Thoracic aorta (tissue), 2 donors: Measurements from ENCODE around the gene LST1. TPM values are rescaled to one million over a fixed set of nuclear protein-coding genes. Genes with fewer than 3 reads are reported as not detected.

ENCODE experiments used
- ATAC-seq: fragments of 150-250 bp; one replicate; pipeline ENCODE4 v1.8.0; 2017; ENCODE audit warnings: low read depth; ENCODE audit not compliant: insufficient number of reproducible peaks, low FRiP score
- DNase-seq: peaks from one replicate; pipeline ENCODE4 v3.0.0-alpha.2; 2020; ENCODE audit warnings: low spot score
- H3K27ac ChIP-seq, 2 donors: fragments of 200-600 bp; sonication (generic); 1 replicate in 1 of 2; 2 replicates in 1 of 2; pipeline ENCODE4 v1.5.1; 2016; ENCODE audit warnings: mild to moderate bottlenecking in 2 of 2, moderate library complexity in 2 of 2
- H3K27me3 ChIP-seq: fragments of 200-600 bp; sonication (generic); replicated peaks from 2 replicates; pipeline ENCODE4 v1.6.0; 2016; ENCODE audit warnings: mild to moderate bottlenecking; ENCODE audit not compliant: insufficient read depth
- H3K36me3 ChIP-seq: fragments of 200-600 bp; sonication (generic); one replicate; pipeline ENCODE4 v1.5.1; 2016
- H3K4me1 ChIP-seq, 2 donors: fragments of 200-600 bp; sonication (generic); 1 replicate in 1 of 2; 2 replicates in 1 of 2; pipeline versions ENCODE4 v1.5.1 to v1.6.0; 2016; ENCODE audit warnings: low read depth in 2 of 2, mild to moderate bottlenecking in 1 of 2; ENCODE audit not compliant: control insufficient read depth in 1 of 2
- H3K4me3 ChIP-seq: fragments of 200-600 bp; sonication (generic); 2 replicates; pipeline ENCODE4 v1.5.1; 2016; ENCODE audit warnings: mild to moderate bottlenecking
- H3K9me3 ChIP-seq: fragments of 200-600 bp; sonication (generic); 2 replicates; pipeline ENCODE4 v1.5.1; 2016
- total RNA-seq, 2 donors: library from RNA; depleted of rRNA; stranded (reverse); fragments of >200 nt; gene quantifications; one replicate each; pipeline versions ENCODE4 v1.1.0 to v1.2.3, GENCODE V29; 2016
- TF ChIP-seq, protein P1 (sequence below): fragments of 200-600 bp; sonication (generic); IDR thresholded peaks from one replicate; pipeline ENCODE4 v1.5.1; 2019; ENCODE audit warnings: antibody characterized with exemption

Gene LST1
- total RNA-seq, 2 donors from 2014 or later, result 4.9 to 37.9 TPM

- DNase-seq (no peak), ATAC-seq (no peak)
- TF ChIP-seq, protein P1, sequence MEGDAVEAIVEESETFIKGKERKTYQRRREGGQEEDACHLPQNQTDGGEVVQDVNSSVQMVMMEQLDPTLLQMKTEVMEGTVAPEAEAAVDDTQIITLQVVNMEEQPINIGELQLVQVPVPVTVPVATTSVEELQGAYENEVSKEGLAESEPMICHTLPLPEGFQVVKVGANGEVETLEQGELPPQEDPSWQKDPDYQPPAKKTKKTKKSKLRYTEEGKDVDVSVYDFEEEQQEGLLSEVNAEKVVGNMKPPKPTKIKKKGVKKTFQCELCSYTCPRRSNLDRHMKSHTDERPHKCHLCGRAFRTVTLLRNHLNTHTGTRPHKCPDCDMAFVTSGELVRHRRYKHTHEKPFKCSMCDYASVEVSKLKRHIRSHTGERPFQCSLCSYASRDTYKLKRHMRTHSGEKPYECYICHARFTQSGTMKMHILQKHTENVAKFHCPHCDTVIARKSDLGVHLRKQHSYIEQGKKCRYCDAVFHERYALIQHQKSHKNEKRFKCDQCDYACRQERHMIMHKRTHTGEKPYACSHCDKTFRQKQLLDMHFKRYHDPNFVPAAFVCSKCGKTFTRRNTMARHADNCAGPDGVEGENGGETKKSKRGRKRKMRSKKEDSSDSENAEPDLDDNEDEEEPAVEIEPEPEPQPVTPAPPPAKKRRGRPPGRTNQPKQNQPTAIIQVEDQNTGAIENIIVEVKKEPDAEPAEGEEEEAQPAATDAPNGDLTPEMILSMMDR, result no peak
- no peaks in the 10 kb centered on the region for H3K27me3 ChIP-seq
- H3K9me3 ChIP-seq, result no peaks in the 10 kb centered on the region
- H3K4me1 ChIP-seq, result peaks cover 3 to 12% of the 10 kb centered on the region in 2 donors
- no peak overlapping the region for H3K27ac ChIP-seq
- peak overlapping the region; percentile 67 for H3K4me3 ChIP-seq
- no peaks in the 10 kb centered on the region for H3K36me3 ChIP-seq
Observed at GRCh38 chr6:31576897-31577578, 9.0 kb upstream of the LST1 start.

DNA sequence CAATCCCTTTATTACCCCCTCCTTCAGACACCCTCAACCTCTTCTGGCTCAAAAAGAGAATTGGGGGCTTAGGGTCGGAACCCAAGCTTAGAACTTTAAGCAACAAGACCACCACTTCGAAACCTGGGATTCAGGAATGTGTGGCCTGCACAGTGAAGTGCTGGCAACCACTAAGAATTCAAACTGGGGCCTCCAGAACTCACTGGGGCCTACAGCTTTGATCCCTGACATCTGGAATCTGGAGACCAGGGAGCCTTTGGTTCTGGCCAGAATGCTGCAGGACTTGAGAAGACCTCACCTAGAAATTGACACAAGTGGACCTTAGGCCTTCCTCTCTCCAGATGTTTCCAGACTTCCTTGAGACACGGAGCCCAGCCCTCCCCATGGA is 8.5 kb upstream of the LST1 start:
- no peak for ATAC-seq
- Histone ChIP-seq H3K27me3 (no peaks in the 10 kb centered on the region), H3K9me3 (no peaks in the 10 kb centered on the region), H3K27ac (no peak overlapping the region), H3K36me3 (no peaks in the 10 kb centered on the region), H3K4me3 (no peak overlapping the region), H3K4me1 (peaks cover 3 to 17% of the 10 kb centered on the region in 2 donors)
- DNase-seq, result no peak
- TF ChIP-seq, protein P1, result no peak

GRCh38 chr6:31578184-31579118 is 7.6 kb upstream of the LST1 start:
- Histone ChIP-seq H3K4me1 (peaks cover 3 to 17% of the 10 kb centered on the region in 2 donors), H3K4me3 (no peak overlapping the region), H3K27ac (no peak overlapping the region), H3K27me3 (no peaks in the 10 kb centered on the region), H3K9me3 (no peaks in the 10 kb centered on the region), H3K36me3 (no peaks in the 10 kb centered on the region)
- no peak for ATAC-seq
- TF ChIP-seq, protein P1, result no peak
- DNase-seq, result no peak

DNA sequence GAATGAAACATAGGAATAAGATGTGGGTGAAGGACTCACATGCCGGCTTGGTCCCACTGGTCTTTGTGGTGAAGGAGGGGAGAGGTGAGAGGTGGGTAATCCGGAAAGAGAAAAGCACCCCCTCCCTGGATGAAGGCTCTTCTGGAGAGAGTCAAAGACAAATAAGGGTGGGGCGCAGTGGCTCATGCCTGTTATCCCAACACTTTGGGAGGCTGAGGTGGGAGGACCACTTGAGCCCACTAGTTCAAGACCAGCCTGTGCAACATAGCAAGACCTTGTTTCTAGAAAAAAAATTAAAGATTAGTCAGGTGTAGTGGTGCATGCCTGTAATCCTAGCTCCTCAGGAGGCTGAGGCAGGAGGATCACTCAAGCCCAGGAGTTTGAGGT is 7.0 kb upstream of the LST1 start:
- ATAC-seq (no peak), DNase-seq (no peak)
- Histone ChIP-seq H3K4me1 (peaks cover 3 to 17% of the 10 kb centered on the region in 2 donors), H3K4me3 (no peak overlapping the region), H3K36me3 (no peaks in the 10 kb centered on the region), H3K27me3 (no peaks in the 10 kb centered on the region), H3K9me3 (no peaks in the 10 kb centered on the region), H3K27ac (no peak overlapping the region)
- TF ChIP-seq, protein P1, result no peak
